HepG2 (cell line): ENCODE measurements around the gene GPR39. TPM values are rescaled to one million over a fixed set of nuclear protein-coding genes. Genes with fewer than 3 reads are reported as not detected.

Source experiments
- ATAC-seq: fragments of 200-7000 bp; cut with Tn5 transposase; 3 replicates; pipeline ENCODE4 v1.9.1; 2020; ENCODE audit warnings: mild to moderate bottlenecking, moderate library complexity
- BruUV-seq: library from RNA; stranded (reverse); fragments of 400-500 nt; replicated peaks from 2 replicates; lab custom pipeline; 2021; lab: Mats Ljungman, UMichigan
- CTCF ChIA-PET: fragments of 300-600 bp; formaldehyde crosslinking; extraction: SDS; loops from one replicate; lab custom pipeline; 2021; ENCODE audit warnings: low total read pairs, inconsistent platforms, low intra/inter-chr PET ratio; lab: Yijun Ruan, JAX
- POLR2A ChIA-PET: fragments of 350-600 bp; sonication (Branson Sonifier 250); formaldehyde crosslinking; loops from one replicate; lab custom pipeline; 2020; ENCODE audit warnings: antibody characterized with exemption, inconsistent platforms; lab: Yijun Ruan, JAX
- DNase-seq: peaks from one replicate; pipeline ENCODE4 v3.0.0-alpha.2; 2015; ENCODE audit warnings: low spot score
- FAIRE-seq: peaks from 3 replicates; lab custom pipeline; 2011; peaks lifted over from hg19 to GRCh38; lab: Jason Lieb, UNC
- H2AFZ ChIP-seq: one replicate; pipeline ENCODE4 v1.6.1; 2011; ENCODE audit warnings: low read length, inconsistent platforms
- H3K27ac ChIP-seq: fragments of 300-600 bp; 3 replicates; pipeline ENCODE4 v1.8.0; 2011; ENCODE audit warnings: mixed run types, mild to moderate bottlenecking, mixed read lengths, low read length, inconsistent platforms; ENCODE audit not compliant: insufficient read depth; ENCODE audit errors: extremely low read length
- H3K27me3 ChIP-seq, 2 experiments: fragments of 200-600 bp in 1 of 2; 2 replicates in 1 of 2; 3 replicates in 1 of 2; pipeline versions ENCODE4 v1.6.0 to v1.8.0; 2011; ENCODE audit warnings: low read length in 2 of 2, mild to moderate bottlenecking in 2 of 2, moderate library complexity in 2 of 2, inconsistent platforms in 1 of 2; ENCODE audit not compliant: insufficient read depth in 2 of 2, control insufficient read depth in 1 of 2
- H3K36me3 ChIP-seq, 2 experiments: fragments of 200-600 bp in 1 of 2; replicated peaks in 1 of 2; 2 replicates in 1 of 2; 3 replicates in 1 of 2; pipeline versions ENCODE4 v1.5.1 to v1.8.0; 2011; ENCODE audit warnings: low read length in 2 of 2, inconsistent platforms in 1 of 2; ENCODE audit not compliant: insufficient read depth in 2 of 2, control insufficient read depth in 1 of 2
- H3K4me1 ChIP-seq: 2 replicates; pipeline ENCODE4 v1.5.1; 2012; ENCODE audit warnings: low read length, inconsistent platforms; ENCODE audit not compliant: insufficient read depth
- H3K4me2 ChIP-seq: 2 replicates; pipeline ENCODE4 v1.6.0; 2011; ENCODE audit warnings: low read depth, low read length, inconsistent platforms
- H3K4me3 ChIP-seq, 3 experiments: fragments of 200-600 bp in 1 of 3; sonication (generic), shearing (Covaris generic) in 1 of 3; replicated peaks in 1 of 3; 2 replicates each; pipeline ENCODE4 v1.5.1; 2011 to 2016; ENCODE audit warnings: low read length in 3 of 3, inconsistent platforms in 2 of 3, low read depth in 2 of 3, mild to moderate bottlenecking in 2 of 3, control low read depth in 1 of 3, mixed read lengths in 1 of 3; ENCODE audit not compliant: insufficient read depth in 1 of 3
- H3K79me2 ChIP-seq: one replicate; pipeline ENCODE4 v1.6.1; 2011; ENCODE audit warnings: low read length, inconsistent platforms; ENCODE audit not compliant: insufficient read depth
- H3K9ac ChIP-seq: 2 replicates; pipeline ENCODE4 v1.6.0; 2011; ENCODE audit warnings: mild to moderate bottlenecking, low read depth, low read length, inconsistent platforms; ENCODE audit not compliant: insufficient read depth
- H3K9me3 ChIP-seq: 2 replicates; pipeline ENCODE4 v1.5.1; 2012; ENCODE audit warnings: mild to moderate bottlenecking, low read length
- H4K20me1 ChIP-seq: 2 replicates; pipeline ENCODE4 v1.6.0; 2011; ENCODE audit warnings: inconsistent platforms, mild to moderate bottlenecking, low read length, moderate library complexity; ENCODE audit not compliant: insufficient read depth
- ATF3 ChIP-seq: sonication (generic); formaldehyde crosslinking; IDR thresholded peaks from 2 replicates; pipeline ENCODE4 v1.4.0; 2020; ENCODE audit warnings: missing genetic modification reagents
- CREM ChIP-seq, 2 experiments: sonication (generic) in 1 of 2; formaldehyde crosslinking in 1 of 2; IDR thresholded peaks; 2 replicates each; pipeline versions ENCODE4 v1.4.0 to v1.6.1; 2016 to 2020; ENCODE audit warnings: antibody characterized with exemption in 1 of 2, mild to moderate bottlenecking in 1 of 2, missing genetic modification reagents in 1 of 2
- HHEX ChIP-seq: IDR thresholded peaks from 2 replicates; pipeline ENCODE4 v1.6.1; 2016; ENCODE audit warnings: control low read depth
- MTF2 ChIP-seq: sonication (generic); formaldehyde crosslinking; IDR thresholded peaks from 2 replicates; pipeline ENCODE4 v1.5.0; 2020; ENCODE audit warnings: missing genetic modification reagents, borderline replicate concordance
- NAIF1 ChIP-seq: sonication (generic); formaldehyde crosslinking; IDR thresholded peaks from 2 replicates; pipeline ENCODE4 v1.5.0; 2020; ENCODE audit warnings: mild to moderate bottlenecking, missing genetic modification reagents, borderline replicate concordance
- NFIC ChIP-seq: IDR thresholded peaks from 2 replicates; pipeline ENCODE4 v1.6.1; 2012; ENCODE audit warnings: mild to moderate bottlenecking, low read length, inconsistent platforms
- SALL1 ChIP-seq: sonication (generic); formaldehyde crosslinking; IDR thresholded peaks from 2 replicates; pipeline ENCODE4 v1.8.0; 2022; ENCODE audit warnings: mild to moderate bottlenecking, missing genetic modification reagents
- SNAPC2 ChIP-seq: sonication (generic); formaldehyde crosslinking; IDR thresholded peaks from 2 replicates; pipeline ENCODE4 v1.8.1; 2022; ENCODE audit warnings: mild to moderate bottlenecking, missing genetic modification reagents
- ZBED4 ChIP-seq: sonication (generic); formaldehyde crosslinking; IDR thresholded peaks from 2 replicates; pipeline ENCODE4 v1.4.0; 2020; ENCODE audit warnings: missing genetic modification reagents, borderline replicate concordance
- ZBTB26 ChIP-seq: IDR thresholded peaks from 2 replicates; pipeline ENCODE4 v1.6.1; 2016; ENCODE audit warnings: missing compliant biosample characterization, missing genetic modification reagents, borderline replicate concordance
- ZIK1 ChIP-seq: sonication (generic); formaldehyde crosslinking; IDR thresholded peaks from 2 replicates; pipeline ENCODE4 v1.5.0; 2020; ENCODE audit warnings: mild to moderate bottlenecking, low read depth, missing genetic modification reagents, borderline replicate concordance
- ZMYM3 ChIP-seq: sonication (generic); formaldehyde crosslinking; IDR thresholded peaks from 2 replicates; pipeline ENCODE4 v1.5.1; 2020; ENCODE audit warnings: mild to moderate bottlenecking, missing genetic modification reagents
- ZNF160 ChIP-seq: sonication (generic); formaldehyde crosslinking; IDR thresholded peaks from 2 replicates; pipeline ENCODE4 v1.8.0; 2022; ENCODE audit warnings: mild to moderate bottlenecking, inconsistent platforms, missing genetic modification reagents
- ZNF468 ChIP-seq: sonication (generic); formaldehyde crosslinking; IDR thresholded peaks from 2 replicates; pipeline ENCODE4 v1.8.0; 2022; ENCODE audit warnings: mild to moderate bottlenecking, moderate library complexity, missing genetic modification reagents
- ZNF570 ChIP-seq: sonication (generic); formaldehyde crosslinking; IDR thresholded peaks from 2 replicates; pipeline ENCODE4 v1.4.0; 2020; ENCODE audit warnings: mild to moderate bottlenecking, missing genetic modification reagents, borderline replicate concordance
- ZNF672 ChIP-seq: sonication (generic); formaldehyde crosslinking; IDR thresholded peaks from 2 replicates; pipeline ENCODE4 v1.8.1; 2022; ENCODE audit warnings: missing genetic modification reagents
- WGBS: methylation state at CpG from one replicate; pipeline ENCODE4 v1.1.6; 2017; ENCODE audit warnings: low lambda C conversion rate; 5-methylcytosine and 5-hydroxymethylcytosine counted together
- in situ Hi-C: cut with HindIII; loops from 2 replicates; pipeline ENCODE4 v1.10.0; 2017; ENCODE audit warnings: low pct_unique_long_range_greater_than_20kb; ENCODE audit not compliant: extremely low pct_ligation_motif_present
- intact Hi-C: fragments of 100-400 bp; cut with micrococcal nuclease; formaldehyde crosslinking; loops from one replicate; pipeline ENCODE4 v1.10.0; 2022; ENCODE audit not compliant: unreplicated experiment
- polyA plus RNA-seq, 8 experiments: library from polyadenylated mRNA; depleted of rRNA in 3 of 8; stranded (reverse) in 7 of 8; unstranded in 1 of 8; fragments of >200 nt; fragmentation: Illumina TruSeq in 4 of 8; extraction: Trizol in 4 of 8; gene quantifications; 2 replicates each; pipeline versions ENCODE4 v1.2.1 to v1.2.3, GENCODE V29; 2011 to 2016; ENCODE audit warnings: low read depth in 4 of 8, missing spikeins in 1 of 8, mixed read lengths in 1 of 8; ENCODE audit not compliant: insufficient read depth in 1 of 8
- total RNA-seq, 5 experiments: library from RNA; depleted of rRNA; stranded (reverse); fragments of >200 nt; fragmentation: Illumina TruSeq; extraction: Trizol; gene quantifications; 2 replicates each; pipeline ENCODE4 v1.2.3, GENCODE V29; 2016; ENCODE audit warnings: low read depth in 1 of 5

The GPR39 gene
- total and polyA plus RNA-seq, 2 of the 13 experiments (the other 11 are each of a cell fraction or from before 2014, with no cell fraction given) = 0.16 to 0.62 TPM

- intact Hi-C loops = no loop called here
- H3K27ac ChIP-seq = no peak overlapping the region
Measured at GRCh38 chr2:132374961-132375360, 41.6 kb upstream of the GPR39 start.

More at GRCh38 chr2:132374961-132375360, 41.6 kb upstream of the GPR39 start:
- no peaks in the 10 kb centered on the region for H3K27me3 ChIP-seq
- H3K4me3 ChIP-seq = no peak overlapping the region
- H3K4me2 ChIP-seq = no peak overlapping the region
- no peaks in the 10 kb centered on the region for H4K20me1 ChIP-seq
- FAIRE-seq (no peak), ATAC-seq (no peak), DNase-seq (no peak)
- no peaks in the 10 kb centered on the region for H3K36me3 ChIP-seq
- no peaks in the 10 kb centered on the region for H3K79me2 ChIP-seq
- TF ChIP-seq ZNF570 (no peak), NAIF1 (no peak), MTF2 (no peak), HHEX (CRISPR knock-in tag) (no peak), ZBED4 (CRISPR knock-in tag) (no peak), SALL1 (CRISPR knock-in tag) (no peak), ZNF672 (CRISPR knock-in tag) (no peak), ZBTB26 (CRISPR knock-in tag) (no peak), CREM (IDR thresholded peaks at IDR 0.05) (no peak), CREM (CRISPR knock-in tag; IDR thresholded peaks at IDR 0.05) (no peak), ZIK1 (no peak), SNAPC2 (CRISPR knock-in tag) (no peak), ZMYM3 (CRISPR knock-in tag) (no peak), ZNF468 (CRISPR knock-in tag) (no peak), NFIC (no peak), ATF3 (CRISPR knock-in tag) (no peak), ZNF160 (no peak)
- no peak overlapping the region for H3K9ac ChIP-seq
- BruUV-seq = no TSS peak
- in situ Hi-C loops = no loop called here
- H2AFZ ChIP-seq = no peak overlapping the region
- H3K9me3 ChIP-seq = peaks cover 46% of the 10 kb centered on the region
- H3K4me1 ChIP-seq = no peaks in the 10 kb centered on the region
- POLR2A ChIA-PET = no interaction called here
- CTCF ChIA-PET = no interaction called here
- WGBS = 59% methylated on average over 1 of the region's 1 CpG
